ENCODE results near the gene ALCAM. TPM values are rescaled to one million over a fixed set of nuclear protein-coding genes. Genes with fewer than 3 reads are reported as not detected.

Gene ALCAM
- total RNA-seq, 2 experiments from 2014 or later: 47.7 to 51.3 TPM

DNA sequence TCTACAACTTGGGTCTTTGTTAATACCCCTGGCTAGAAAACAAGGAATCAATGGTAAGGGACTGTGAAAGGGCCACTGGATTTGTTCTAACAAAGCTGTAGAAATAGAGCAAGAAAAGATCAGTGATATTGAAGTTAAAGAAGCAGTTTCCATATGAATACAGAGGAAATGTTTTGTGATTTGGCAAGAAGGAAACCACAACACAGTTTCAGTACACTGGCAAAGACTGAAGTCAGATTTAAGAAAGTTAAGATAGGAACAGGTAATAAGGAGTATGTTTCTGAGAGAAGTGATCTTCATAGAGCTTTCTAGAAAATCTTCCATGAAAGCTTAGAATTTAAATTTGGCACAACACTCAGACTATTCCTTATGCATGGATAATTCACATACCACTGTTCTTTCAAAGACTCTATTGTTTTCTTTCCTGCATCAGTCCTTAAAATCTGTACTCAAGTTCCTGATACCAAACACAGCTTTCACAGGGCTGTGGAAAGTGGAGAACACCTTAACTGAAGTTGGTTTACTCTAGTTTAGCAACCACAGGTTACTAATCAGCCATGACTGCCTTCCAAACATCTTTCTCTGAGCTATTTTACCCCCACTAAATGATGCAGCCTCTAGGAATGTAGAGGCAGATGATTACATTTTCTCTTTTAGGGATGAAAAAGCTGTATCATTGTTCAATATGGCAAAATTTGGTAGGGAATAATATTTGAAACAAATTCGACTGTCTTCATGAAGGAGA lies 32.4 kb upstream of the ALCAM start:
- no peaks in the 10 kb centered on the region for H3K79me2 ChIP-seq (ENCODE audit: insufficient read depth, low read depth, low read length)
- ChIA-PET CTCF (ENCODE audit: unreplicated experiment) (no interaction called here), POLR2A (interaction anchor here (0.8 to 1.8 kb wide), 2 partner anchors 8 to 12 kb away, joined by 5 to 8 read pairs; no protein-coding TSS in a partner anchor)
- no peaks in the 10 kb centered on the region for H3K36me3 ChIP-seq (ENCODE audit: insufficient read depth, low read length)
- 0 out of 2 replicates have a peak, but pooled peaks cover 4% of the 10 kb centered on the region for H3K9me3 ChIP-seq (ENCODE audit: low read length)
- H2AFZ ChIP-seq (ENCODE audit: low read length): no peak overlapping the region
- no peaks in the 10 kb centered on the region for H3K4me1 ChIP-seq (ENCODE audit: insufficient read depth, low read length, poor library complexity, severe bottlenecking)
- no peak for TF ChIP-seq EZH2phosphoT487 (IDR thresholded peaks at IDR 0.05; ENCODE audit: borderline replicate concordance, low read depth, low read length)
- TF ChIP-seq, protein P1, sequence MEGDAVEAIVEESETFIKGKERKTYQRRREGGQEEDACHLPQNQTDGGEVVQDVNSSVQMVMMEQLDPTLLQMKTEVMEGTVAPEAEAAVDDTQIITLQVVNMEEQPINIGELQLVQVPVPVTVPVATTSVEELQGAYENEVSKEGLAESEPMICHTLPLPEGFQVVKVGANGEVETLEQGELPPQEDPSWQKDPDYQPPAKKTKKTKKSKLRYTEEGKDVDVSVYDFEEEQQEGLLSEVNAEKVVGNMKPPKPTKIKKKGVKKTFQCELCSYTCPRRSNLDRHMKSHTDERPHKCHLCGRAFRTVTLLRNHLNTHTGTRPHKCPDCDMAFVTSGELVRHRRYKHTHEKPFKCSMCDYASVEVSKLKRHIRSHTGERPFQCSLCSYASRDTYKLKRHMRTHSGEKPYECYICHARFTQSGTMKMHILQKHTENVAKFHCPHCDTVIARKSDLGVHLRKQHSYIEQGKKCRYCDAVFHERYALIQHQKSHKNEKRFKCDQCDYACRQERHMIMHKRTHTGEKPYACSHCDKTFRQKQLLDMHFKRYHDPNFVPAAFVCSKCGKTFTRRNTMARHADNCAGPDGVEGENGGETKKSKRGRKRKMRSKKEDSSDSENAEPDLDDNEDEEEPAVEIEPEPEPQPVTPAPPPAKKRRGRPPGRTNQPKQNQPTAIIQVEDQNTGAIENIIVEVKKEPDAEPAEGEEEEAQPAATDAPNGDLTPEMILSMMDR (conservative IDR thresholded peaks at IDR 0.05; ENCODE audit: low read length): no peak
- BruUV-seq (replicated peaks): no TSS peak
- H4K20me1 ChIP-seq (ENCODE audit: insufficient read depth, low read length): no peaks in the 10 kb centered on the region
- no peak overlapping the region for H3K4me3 ChIP-seq (ENCODE audit: low read depth, low read length, poor library complexity, severe bottlenecking)
- no peak for DNase-seq (ENCODE audit: low spot score)
- intact Hi-C loops (cut with micrococcal nuclease; ENCODE audit: unreplicated experiment): no loop called here
- H3K9me2 ChIP-seq (ENCODE audit: insufficient read depth, low read length): no peaks in the 10 kb centered on the region
- no peak overlapping the region for H3K27ac ChIP-seq (ENCODE audit: low read depth, low read length, poor library complexity, severe bottlenecking)
- no peak overlapping the region for H3K4me2 ChIP-seq (ENCODE audit: low read length)

DNA sequence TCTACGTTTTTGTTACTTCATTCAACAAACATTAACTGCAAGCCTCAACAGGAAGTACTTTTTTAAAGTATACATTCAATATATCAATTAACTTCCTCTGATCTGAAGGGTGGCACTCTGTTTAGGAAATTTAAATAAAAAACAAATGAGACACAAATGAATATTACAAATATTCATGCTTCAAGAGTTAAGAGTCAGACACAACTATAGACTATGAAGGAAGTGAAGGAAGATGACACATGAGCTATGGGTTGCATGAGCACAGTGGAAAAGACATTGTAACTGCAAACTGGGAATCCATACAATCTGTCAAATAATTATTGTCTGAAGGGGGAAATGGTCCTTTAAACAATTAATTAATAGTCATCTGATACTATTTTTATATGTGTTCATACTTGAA lies 26.8 kb upstream of the ALCAM start:
- Histone ChIP-seq H3K79me2 (ENCODE audit: insufficient read depth, low read depth, low read length) (no peaks in the 10 kb centered on the region), H3K36me3 (ENCODE audit: insufficient read depth, low read length) (no peaks in the 10 kb centered on the region), H3K4me3 (ENCODE audit: low read depth, low read length, poor library complexity, severe bottlenecking) (no peak overlapping the region), H2AFZ (ENCODE audit: low read length) (no peak overlapping the region), H4K20me1 (ENCODE audit: insufficient read depth, low read length) (no peaks in the 10 kb centered on the region), H3K27ac (ENCODE audit: low read depth, low read length, poor library complexity, severe bottlenecking) (no peak overlapping the region), H3K9me2 (ENCODE audit: insufficient read depth, low read length) (no peaks in the 10 kb centered on the region), H3K9me3 (ENCODE audit: low read length) (no peaks in the 10 kb centered on the region), H3K4me2 (ENCODE audit: low read length) (no peak overlapping the region), H3K4me1 (ENCODE audit: insufficient read depth, low read length, poor library complexity, severe bottlenecking) (no peaks in the 10 kb centered on the region)
- POLR2A ChIA-PET: interaction anchor here (0.6 kb wide), 1 partner anchor 1118 kb away, joined by 3 read pairs; no protein-coding TSS in a partner anchor
- CTCF ChIA-PET (ENCODE audit: unreplicated experiment): no interaction called here
- intact Hi-C loops (cut with micrococcal nuclease; ENCODE audit: unreplicated experiment): no loop called here
- no peak for DNase-seq (ENCODE audit: low spot score)
- no TSS peak for BruUV-seq (replicated peaks)
- TF ChIP-seq EZH2phosphoT487 (IDR thresholded peaks at IDR 0.05; ENCODE audit: borderline replicate concordance, low read depth, low read length): no peak

DNA sequence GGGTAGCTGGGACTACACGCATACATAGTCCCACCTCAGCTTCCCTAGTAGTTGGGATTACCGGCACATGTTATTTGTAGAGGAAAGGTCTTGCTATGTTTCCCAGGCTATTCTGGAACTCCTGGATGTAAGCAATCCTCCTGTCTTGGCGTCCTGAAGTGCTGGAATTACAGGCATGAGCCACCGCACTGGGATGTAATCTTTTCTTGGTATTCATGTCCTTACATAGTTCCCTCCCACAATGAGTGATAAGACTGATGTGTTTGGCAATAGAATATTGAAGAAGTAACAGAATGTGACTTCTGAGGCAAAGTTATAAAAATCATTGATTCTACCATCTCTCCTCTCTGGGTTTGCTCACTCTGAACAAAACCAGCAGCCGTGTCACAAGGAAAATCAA lies 22.7 kb upstream of the ALCAM start:
- POLR2A ChIA-PET: no interaction called here
- no TSS peak for BruUV-seq (replicated peaks)
- no peak for TF ChIP-seq EZH2phosphoT487 (IDR thresholded peaks at IDR 0.05; ENCODE audit: borderline replicate concordance, low read depth, low read length)
- TF ChIP-seq, protein P1 (conservative IDR thresholded peaks at IDR 0.05; ENCODE audit: low read length): no peak
- H3K79me2 ChIP-seq (ENCODE audit: insufficient read depth, low read depth, low read length): no peaks in the 10 kb centered on the region
- no peak overlapping the region for H2AFZ ChIP-seq (ENCODE audit: low read length)
- no peak overlapping the region for H3K4me3 ChIP-seq (ENCODE audit: low read depth, low read length, poor library complexity, severe bottlenecking)
- H3K4me1 ChIP-seq (ENCODE audit: insufficient read depth, low read length, poor library complexity, severe bottlenecking): no peaks in the 10 kb centered on the region
- H3K27ac ChIP-seq (ENCODE audit: low read depth, low read length, poor library complexity, severe bottlenecking): no peak overlapping the region
- intact Hi-C loops (cut with micrococcal nuclease; ENCODE audit: unreplicated experiment): no loop called here
- no peak overlapping the region for H3K4me2 ChIP-seq (ENCODE audit: low read length)
- no peaks in the 10 kb centered on the region for H4K20me1 ChIP-seq (ENCODE audit: insufficient read depth, low read length)
- CTCF ChIA-PET (ENCODE audit: unreplicated experiment): no interaction called here
- H3K36me3 ChIP-seq (ENCODE audit: insufficient read depth, low read length): no peaks in the 10 kb centered on the region
- DNase-seq (ENCODE audit: low spot score): no peak
- no peaks in the 10 kb centered on the region for H3K9me2 ChIP-seq (ENCODE audit: insufficient read depth, low read length)
- no peaks in the 10 kb centered on the region for H3K9me3 ChIP-seq (ENCODE audit: low read length)

Measured in OCI-LY7 (cell line).